Endothelial cell of umbilical vein (primary cell): ENCODE results near the gene CDH22. TPM values are rescaled to one million over a fixed set of nuclear protein-coding genes. Genes with fewer than 3 reads are reported as not detected.

ENCODE experiments used
- BruUV-seq: library from RNA; stranded (reverse); fragments of 400-500 nt; replicated peaks from 2 replicates; lab custom pipeline; 2021; lab: Mats Ljungman, UMichigan
- CTCF ChIA-PET: fragments of 300-600, 350-600 bp; sonication (Branson Sonifier 250); formaldehyde crosslinking; loops from one replicate; lab custom pipeline; 2021; ENCODE audit warnings: antibody characterized with exemption, inconsistent platforms; lab: Charles Lee
- POLR2A ChIA-PET: fragments of 300-600, 350-600 bp; sonication (Branson Sonifier 250); formaldehyde crosslinking; loops from one replicate; lab custom pipeline; 2021; ENCODE audit warnings: antibody characterized with exemption, inconsistent platforms; lab: Charles Lee
- DNase-seq: peaks from one replicate; pipeline ENCODE4 v3.0.0-alpha.2; 2011; ENCODE audit warnings: low read depth, low spot score
- FAIRE-seq: peaks from 2 replicates; lab custom pipeline; 2011; peaks lifted over from hg19 to GRCh38; lab: Jason Lieb, UNC
- H2AFZ ChIP-seq: 2 replicates; pipeline ENCODE4 v1.6.0; 2012; ENCODE audit warnings: low read depth, low read length, control low read depth, inconsistent platforms
- H3K27ac ChIP-seq: 2 replicates; pipeline ENCODE4 v1.5.1; 2011; ENCODE audit warnings: low read depth, mild to moderate bottlenecking, control low read depth, low read length, moderate library complexity; ENCODE audit not compliant: insufficient read depth
- H3K27me3 ChIP-seq, 2 experiments: 2 replicates each; pipeline versions ENCODE4 v1.6.0 to v1.6.1; 2011; ENCODE audit warnings: low read length in 2 of 2, mixed read lengths in 1 of 2; ENCODE audit not compliant: control insufficient read depth in 2 of 2, insufficient read depth in 2 of 2
- H3K36me3 ChIP-seq, 2 experiments: 2 replicates in 1 of 2; 3 replicates in 1 of 2; pipeline ENCODE4 v1.5.1; 2011; ENCODE audit warnings: low read length in 2 of 2, mild to moderate bottlenecking in 1 of 2, moderate library complexity in 1 of 2; ENCODE audit not compliant: control insufficient read depth in 2 of 2, insufficient read depth in 2 of 2; ENCODE audit errors: extremely low read depth in 1 of 2
- H3K4me1 ChIP-seq: 3 replicates; pipeline ENCODE4 v1.5.1; 2011; ENCODE audit warnings: mild to moderate bottlenecking, low read length; ENCODE audit not compliant: control insufficient read depth, insufficient read depth; ENCODE audit errors: extremely low read depth
- H3K4me2 ChIP-seq: 2 replicates; pipeline ENCODE4 v1.6.1; 2011; ENCODE audit warnings: low read length, control low read depth, mixed read lengths; ENCODE audit not compliant: insufficient read depth
- H3K4me3 ChIP-seq, 3 experiments: fragments of 200-600 bp in 1 of 3; sonication (generic), shearing (Covaris generic) in 1 of 3; replicated peaks in 1 of 3; 2 replicates each; pipeline ENCODE4 v1.5.1; 2011 to 2016; ENCODE audit warnings: control low read depth in 3 of 3, low read length in 3 of 3, mild to moderate bottlenecking in 2 of 3, inconsistent platforms in 1 of 3, low read depth in 1 of 3, moderate library complexity in 1 of 3; ENCODE audit not compliant: insufficient read depth in 1 of 3
- H3K79me2 ChIP-seq: 2 replicates; pipeline ENCODE4 v1.6.0; 2012; ENCODE audit warnings: low read length, inconsistent platforms; ENCODE audit not compliant: control insufficient read depth, insufficient read depth
- H3K9ac ChIP-seq: replicated peaks from 2 replicates; pipeline ENCODE3; 2011; ENCODE audit warnings: low read length, control low read depth; ENCODE audit not compliant: insufficient read depth; ENCODE audit errors: extremely low read depth
- H3K9me1 ChIP-seq: replicated peaks from 3 replicates; pipeline ENCODE4 v1.6.0; 2011; ENCODE audit warnings: mild to moderate bottlenecking, low read length; ENCODE audit not compliant: control insufficient read depth, insufficient read depth; ENCODE audit errors: extremely low read depth
- H3K9me3 ChIP-seq: replicated peaks from 2 replicates; pipeline ENCODE4 v1.5.1; 2012; ENCODE audit warnings: low read length, inconsistent platforms; ENCODE audit not compliant: control insufficient read depth, insufficient read depth
- H4K20me1 ChIP-seq: replicated peaks from 2 replicates; pipeline ENCODE3; 2011; ENCODE audit warnings: mild to moderate bottlenecking, low read length; ENCODE audit not compliant: control insufficient read depth, insufficient read depth; ENCODE audit errors: extremely low read depth
- CTCF ChIP-seq, 2 donors: IDR thresholded peaks; 1 replicate in 1 of 2; 2 replicates in 1 of 2; pipeline ENCODE4 v1.5.1; 2011; ENCODE audit warnings: low read length in 2 of 2, mild to moderate bottlenecking in 2 of 2, moderate library complexity in 2 of 2, control low read depth in 1 of 2, inconsistent platforms in 1 of 2, low read depth in 1 of 2; ENCODE audit not compliant: insufficient read depth in 1 of 2; ENCODE audit errors: extremely low read depth in 1 of 2
- EZH2 ChIP-seq: IDR thresholded peaks from 2 replicates; pipeline ENCODE4 v1.6.1; 2012; ENCODE audit warnings: borderline replicate concordance, low read depth, mild to moderate bottlenecking, moderate library complexity, low read length, inconsistent platforms; ENCODE audit not compliant: severe bottlenecking
- FOS ChIP-seq: IDR thresholded peaks from 2 replicates; pipeline ENCODE4 v1.6.1; 2011; ENCODE audit warnings: mild to moderate bottlenecking, low read length, moderate library complexity, borderline replicate concordance; ENCODE audit not compliant: insufficient read depth
- GATA2 ChIP-seq: IDR thresholded peaks from 2 replicates; pipeline ENCODE4 v1.7.0; 2011; ENCODE audit warnings: low read depth, mild to moderate bottlenecking, moderate library complexity, mixed read lengths, low read length; ENCODE audit not compliant: insufficient read length, insufficient read depth
- JUN ChIP-seq: IDR thresholded peaks from 2 replicates; pipeline ENCODE4 v1.6.1; 2011; ENCODE audit warnings: borderline replicate concordance, low read depth; ENCODE audit not compliant: insufficient read length, insufficient read depth
- MAX ChIP-seq: IDR thresholded peaks from 2 replicates; pipeline ENCODE4 v1.6.1; 2011; ENCODE audit not compliant: insufficient read depth, insufficient read length
- MYC ChIP-seq: IDR thresholded peaks from one replicate; pipeline ENCODE4 v1.6.1; 2011; ENCODE audit warnings: mild to moderate bottlenecking, low read depth, low read length
- POLR2A ChIP-seq: IDR thresholded peaks from 2 replicates; pipeline ENCODE4 v1.6.1; 2012; ENCODE audit warnings: low read depth, mild to moderate bottlenecking, control low read depth, low read length
- POLR2AphosphoS5 ChIP-seq: IDR thresholded peaks from 2 replicates; pipeline ENCODE4 v1.6.1; 2012; ENCODE audit warnings: low read depth, mild to moderate bottlenecking, control low read depth, low read length, moderate library complexity; ENCODE audit not compliant: insufficient read depth
- dilution Hi-C: fragments of 300-500 bp; cut with MboI; formaldehyde crosslinking; loops from one replicate; pipeline ENCODE4 v1.15.0; 2019; ENCODE audit warnings: low sequenced_read_pairs; ENCODE audit not compliant: extremely low pct_ligation_motif_present
- intact Hi-C: fragments of 100-400 bp; cut with micrococcal nuclease; formaldehyde crosslinking; loops from one replicate; pipeline ENCODE4 v1.10.0; 2022
- polyA plus RNA-seq, 4 experiments: library from polyadenylated mRNA; depleted of rRNA in 3 of 4; stranded (reverse) in 3 of 4; unstranded in 1 of 4; fragments of >200 nt; gene quantifications; 2 replicates each; pipeline versions ENCODE4 v1.2.1 to v1.2.3, GENCODE V29; 2011 to 2012; ENCODE audit warnings: missing spikeins in 1 of 4
- total RNA-seq: library from RNA; stranded (reverse); gene quantifications from 2 replicates; pipeline ENCODE4 v1.2.3, GENCODE V29; 2021

The CDH22 gene
- total and polyA plus RNA-seq, 2 donors (not counting 3 experiments of a cell fraction or from before 2014, with no cell fraction given), result not detected

- H3K9ac ChIP-seq, result no peak overlapping the region
- POLR2A ChIA-PET, result no interaction called here
- intact Hi-C loops, result no loop called here
- H3K9me3 ChIP-seq, result no peaks in the 10 kb centered on the region
- H4K20me1 ChIP-seq, result no peaks in the 10 kb centered on the region
- dilution Hi-C loops, result no loop called here
- H3K27me3 ChIP-seq, result no peaks in the 10 kb centered on the region
- no peak overlapping the region for H3K27ac ChIP-seq
- no TSS peak for BruUV-seq
- no peaks in the 10 kb centered on the region for H3K36me3 ChIP-seq
- H3K9me1 ChIP-seq, result no peaks in the 10 kb centered on the region
- H3K79me2 ChIP-seq, result no peaks in the 10 kb centered on the region
- H3K4me2 ChIP-seq, result no peak overlapping the region
- no peak for FAIRE-seq
- TF ChIP-seq EZH2, result no peak
- TF ChIP-seq POLR2AphosphoS5, result no peak
- TF ChIP-seq MAX, result no peak
- no peak for TF ChIP-seq MYC
- no peak for TF ChIP-seq CTCF (IDR thresholded peaks at IDR 0.05; ENCODE audit: extremely low read depth in 1 of 2, insufficient read depth in 1 of 2, low read depth in 1 of 2, low read length in 2 of 2)
- no peak for TF ChIP-seq GATA2
- TF ChIP-seq FOS, result no peak
- TF ChIP-seq POLR2A, result no peak
- no peak for TF ChIP-seq JUN
- CTCF ChIA-PET, result interaction anchor here (1.4 kb wide), 2 partner anchors 9 to 28 kb away, joined by 4 to 6 read pairs; no protein-coding TSS in a partner anchor
- H2AFZ ChIP-seq, result no peak overlapping the region
- DNase-seq, result no peak
- no peaks in the 10 kb centered on the region for H3K4me1 ChIP-seq
- H3K4me3 ChIP-seq, result no peak overlapping the region
These were observed 9.9 kb downstream of the CDH22 start for GRCh38 chr20:46298374-46298773.
